HL-60/S4 treated with phorbol 12-myristate 13-acetate at 8.2 ng/mL for 4 days and 3 days (cell line): ENCODE results near the gene PWWP2A.
"Not testable (repeated sequence)": the region's sequence is repeated elsewhere in the genome, so short reads cannot be mapped to it uniquely, and the experiment has no call there.

Experiments used
- in situ Hi-C: fragments of 300-500 bp; cut with MboI; formaldehyde crosslinking; loops from 2 replicates; pipeline ENCODE4 v1.15.0; 2022; ENCODE audit warnings: low sequenced_read_pairs

PWWP2A gene, protein sequence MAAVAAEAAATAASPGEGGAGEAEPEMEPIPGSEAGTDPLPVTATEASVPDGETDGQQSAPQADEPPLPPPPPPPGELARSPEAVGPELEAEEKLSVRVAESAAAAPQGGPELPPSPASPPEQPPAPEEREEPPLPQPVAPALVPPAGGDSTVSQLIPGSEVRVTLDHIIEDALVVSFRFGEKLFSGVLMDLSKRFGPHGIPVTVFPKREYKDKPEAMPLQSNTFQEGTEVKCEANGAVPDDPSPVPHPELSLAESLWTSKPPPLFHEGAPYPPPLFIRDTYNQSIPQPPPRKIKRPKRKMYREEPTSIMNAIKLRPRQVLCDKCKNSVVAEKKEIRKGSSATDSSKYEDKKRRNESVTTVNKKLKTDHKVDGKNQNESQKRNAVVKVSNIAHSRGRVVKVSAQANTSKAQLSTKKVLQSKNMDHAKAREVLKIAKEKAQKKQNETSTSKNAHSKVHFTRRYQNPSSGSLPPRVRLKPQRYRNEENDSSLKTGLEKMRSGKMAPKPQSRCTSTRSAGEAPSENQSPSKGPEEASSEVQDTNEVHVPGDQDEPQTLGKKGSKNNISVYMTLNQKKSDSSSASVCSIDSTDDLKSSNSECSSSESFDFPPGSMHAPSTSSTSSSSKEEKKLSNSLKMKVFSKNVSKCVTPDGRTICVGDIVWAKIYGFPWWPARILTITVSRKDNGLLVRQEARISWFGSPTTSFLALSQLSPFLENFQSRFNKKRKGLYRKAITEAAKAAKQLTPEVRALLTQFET

DNA sequence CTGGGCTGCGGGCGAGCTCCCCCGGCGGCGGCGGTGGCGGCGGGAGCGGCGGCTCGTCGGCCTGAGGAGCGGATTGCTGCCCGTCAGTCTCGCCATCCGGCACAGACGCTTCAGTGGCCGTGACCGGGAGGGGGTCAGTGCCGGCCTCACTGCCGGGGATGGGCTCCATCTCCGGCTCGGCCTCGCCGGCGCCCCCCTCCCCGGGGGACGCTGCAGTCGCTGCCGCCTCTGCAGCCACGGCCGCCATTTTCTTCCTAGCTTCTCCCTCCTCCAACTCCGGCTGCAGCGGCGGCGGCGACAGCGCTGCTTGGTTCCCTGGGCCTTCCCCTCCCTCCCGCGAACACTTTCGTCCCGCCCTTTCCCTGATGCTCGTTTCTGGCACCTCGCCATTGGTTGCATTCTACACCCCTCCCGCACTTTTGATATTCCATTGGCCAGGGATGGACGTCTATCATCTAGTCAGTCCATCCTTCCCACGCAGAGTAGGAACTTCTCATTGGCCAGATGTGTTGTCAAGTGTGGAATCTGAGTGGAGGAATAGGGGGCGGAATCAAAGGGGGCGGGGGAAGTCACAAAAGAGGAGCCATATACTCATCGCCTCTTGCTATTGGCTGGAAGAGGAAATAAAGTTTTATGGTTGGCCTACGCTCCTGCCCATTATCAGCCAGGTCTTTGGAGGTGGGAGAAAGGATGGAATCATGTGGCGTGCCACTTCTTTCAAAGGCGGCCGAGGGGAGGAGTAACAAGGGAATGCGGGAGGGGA lies at the start of gene PWWP2A:
Gene PWWP2A, minus strand, starts transcription at position 309 of the 763 bp plus-strand sequence. Its CDS starts 62 bp downstream, at position 247.
- in situ Hi-C loops = no loop called here

DNA sequence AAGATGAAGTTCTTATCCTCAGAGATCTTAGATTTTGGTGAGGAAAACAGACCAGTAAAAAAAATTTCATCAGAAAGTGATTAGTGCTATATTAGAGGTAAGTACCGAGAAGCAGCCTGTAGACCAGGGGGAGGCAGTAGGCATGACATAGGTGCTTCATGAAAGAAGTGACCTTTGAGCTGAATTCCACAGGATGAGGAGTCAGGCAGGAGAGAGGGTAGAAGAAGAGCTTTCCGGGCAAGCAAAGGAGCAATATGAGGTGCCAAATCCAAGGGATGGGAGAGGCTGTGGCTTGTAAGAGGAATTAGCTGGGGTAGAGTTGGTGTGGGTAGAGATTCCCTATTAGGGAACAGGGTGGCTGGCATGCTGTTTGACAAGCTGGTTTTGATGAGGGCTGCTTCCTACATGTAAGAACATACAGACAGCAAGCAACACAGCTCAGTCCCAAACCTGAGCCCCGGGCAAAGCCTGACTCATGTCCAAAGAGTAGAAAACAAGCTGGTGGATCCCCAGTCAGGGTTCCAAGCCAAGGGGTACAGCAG lies 48.4 kb upstream of the PWWP2A start:
- in situ Hi-C loops = no loop called here

DNA sequence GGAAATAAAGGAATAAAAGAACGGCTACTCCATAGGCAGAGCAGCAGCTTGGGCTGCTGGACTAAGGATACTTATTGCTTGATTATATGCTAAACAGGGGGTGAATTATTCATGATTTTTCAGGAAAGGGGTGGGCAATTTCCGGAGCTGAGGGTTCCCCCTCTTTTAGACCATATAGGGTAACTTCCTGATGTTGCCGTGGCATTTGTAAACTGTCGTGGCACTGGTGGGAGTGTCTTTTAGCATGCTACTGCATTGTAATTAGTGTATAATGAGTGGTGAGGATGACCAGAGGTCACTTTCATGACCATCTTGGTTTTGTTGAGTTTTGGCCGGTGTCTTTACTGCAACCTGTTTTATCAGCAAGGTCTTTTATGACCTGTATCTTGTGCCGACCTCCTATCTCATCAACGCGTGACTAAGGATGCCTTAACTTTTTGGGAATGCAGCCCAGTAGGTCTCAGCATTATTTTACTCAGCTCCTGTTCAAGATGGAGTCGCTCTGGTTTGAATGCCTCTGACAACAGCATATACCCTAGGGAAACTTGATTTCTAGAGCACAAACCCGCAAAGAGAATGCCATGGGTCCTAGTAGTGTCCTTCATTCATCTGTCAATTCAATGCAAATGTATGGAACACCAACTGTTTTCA lies 47.8 kb upstream of the PWWP2A start:
- in situ Hi-C loops = no loop called here

DNA sequence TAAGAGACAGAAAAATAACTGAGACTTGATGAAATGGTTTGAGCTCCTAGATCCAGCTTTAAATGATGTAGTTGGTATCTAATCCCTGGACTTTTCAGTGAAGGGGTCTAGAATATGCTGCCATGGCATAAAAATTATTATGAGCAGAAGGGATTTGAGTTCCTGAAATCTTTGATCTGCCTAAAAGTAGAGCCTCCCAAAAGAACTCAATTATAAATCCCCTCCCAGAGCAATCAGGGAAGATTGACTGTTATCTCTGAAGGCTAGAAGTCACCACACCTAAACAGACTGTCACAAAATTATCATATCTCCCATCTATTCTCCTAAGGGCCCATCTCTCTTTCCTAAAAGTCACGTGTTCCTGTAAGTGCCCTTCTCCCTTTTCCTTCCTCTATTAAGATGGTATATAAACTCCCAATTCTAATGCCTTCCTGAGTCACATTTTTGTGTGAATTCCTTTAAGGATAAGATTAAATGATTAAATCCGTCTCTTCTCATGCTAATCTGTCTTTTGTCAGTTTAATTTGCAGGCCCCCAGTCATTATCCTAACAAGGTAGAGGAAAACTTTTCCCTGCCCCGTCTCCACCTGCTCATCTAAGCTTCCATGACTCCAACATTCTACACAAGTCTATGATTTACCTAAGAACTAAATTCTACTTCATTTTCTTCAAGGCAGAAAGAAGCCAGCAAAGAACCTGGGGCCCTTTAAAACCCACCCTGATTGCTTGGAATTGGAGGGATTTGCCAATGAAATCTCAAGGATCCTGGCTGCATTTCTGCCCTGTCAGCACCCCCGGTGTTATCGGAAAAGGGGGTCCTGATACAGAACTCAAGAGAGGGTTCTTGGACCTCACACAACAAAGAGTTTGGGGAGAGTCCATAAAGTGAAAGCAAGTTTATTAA lies 47.1 kb upstream of the PWWP2A start:
- in situ Hi-C loops = no loop called here

DNA sequence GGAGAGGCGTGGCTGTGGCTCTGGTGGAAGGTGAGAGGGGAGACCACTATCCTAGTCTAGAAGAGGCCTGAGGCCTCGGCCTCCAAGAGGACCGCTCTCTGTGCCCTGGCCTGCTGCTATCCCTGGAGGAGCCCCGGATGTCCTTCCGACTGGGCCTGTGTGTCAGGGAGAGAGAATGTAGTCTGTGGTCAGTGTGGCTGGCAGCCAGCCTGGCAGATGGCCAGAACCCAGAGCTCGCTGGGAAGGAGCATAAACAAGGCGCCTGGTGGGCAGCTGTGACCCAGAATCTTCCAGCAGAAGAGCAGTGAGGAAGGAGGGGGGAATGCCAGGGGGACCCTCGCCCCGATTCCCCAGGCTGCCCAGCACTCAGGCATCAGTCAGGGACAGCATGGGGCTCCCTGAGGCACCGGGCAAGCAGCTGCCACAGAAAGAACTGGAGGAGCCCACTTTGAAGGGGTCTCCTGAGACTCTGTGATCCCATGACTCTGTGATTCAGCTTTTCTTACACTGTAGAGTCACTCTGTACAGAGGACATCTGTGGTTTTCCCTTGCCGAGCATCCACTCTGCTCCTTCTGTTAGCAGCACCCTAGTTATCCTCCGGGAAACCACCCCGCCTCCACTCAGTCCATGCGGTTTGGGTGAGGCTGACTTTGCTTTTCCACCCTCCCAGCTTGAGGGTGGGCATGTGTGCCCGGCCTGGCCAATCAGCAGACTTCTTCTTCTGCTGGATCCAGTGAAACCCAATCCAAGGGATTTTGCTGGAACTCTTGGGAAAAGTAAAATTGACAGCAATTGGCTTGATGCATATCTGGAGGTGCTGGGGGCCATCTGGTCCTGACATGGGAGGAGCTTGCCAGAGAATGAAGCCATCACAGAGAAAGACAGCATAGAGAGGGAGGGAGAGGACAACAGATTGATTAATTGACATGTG lies 46.2 kb upstream of the PWWP2A start:
- in situ Hi-C loops = no loop called here

DNA sequence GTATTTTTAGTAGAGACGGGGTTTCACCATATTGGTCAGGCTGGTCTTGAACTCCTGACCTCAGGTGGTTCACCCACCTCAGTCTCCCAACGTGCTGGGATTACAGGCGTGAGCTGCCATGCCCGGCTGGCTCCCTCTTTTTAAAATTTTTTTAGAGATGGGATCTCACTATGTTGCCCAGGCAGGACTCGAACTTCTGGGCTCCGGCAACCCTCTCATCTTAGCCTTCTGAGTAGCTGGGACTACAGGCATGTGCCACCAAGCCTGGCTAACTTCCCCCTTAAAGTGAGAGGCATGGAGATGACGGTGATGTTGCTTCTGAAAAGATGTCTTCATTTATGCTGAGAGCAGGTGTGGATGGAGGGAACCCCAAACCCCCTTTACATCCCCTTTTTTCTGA lies 43.7 kb upstream of the PWWP2A start:
- in situ Hi-C loops = no loop called here

DNA sequence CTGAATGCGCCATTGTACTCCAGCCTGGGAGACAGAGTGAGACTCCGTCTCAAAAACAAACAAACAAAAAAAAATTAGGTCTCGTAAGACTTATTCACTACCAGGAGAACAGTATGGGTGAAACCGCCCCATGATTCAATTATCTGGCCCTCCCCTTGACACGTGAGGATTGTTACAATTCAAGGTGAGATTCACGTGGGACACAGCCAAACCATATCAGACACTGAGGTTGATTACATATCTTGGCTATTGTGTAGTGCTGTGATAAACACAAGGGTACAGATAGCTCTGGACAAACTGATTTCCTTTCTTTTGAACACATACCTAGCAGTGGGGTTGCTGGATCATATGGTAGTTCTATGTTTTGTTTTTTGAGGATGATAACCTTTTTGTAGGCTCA lies 42.4 kb upstream of the PWWP2A start:
- in situ Hi-C loops = no loop called here

DNA sequence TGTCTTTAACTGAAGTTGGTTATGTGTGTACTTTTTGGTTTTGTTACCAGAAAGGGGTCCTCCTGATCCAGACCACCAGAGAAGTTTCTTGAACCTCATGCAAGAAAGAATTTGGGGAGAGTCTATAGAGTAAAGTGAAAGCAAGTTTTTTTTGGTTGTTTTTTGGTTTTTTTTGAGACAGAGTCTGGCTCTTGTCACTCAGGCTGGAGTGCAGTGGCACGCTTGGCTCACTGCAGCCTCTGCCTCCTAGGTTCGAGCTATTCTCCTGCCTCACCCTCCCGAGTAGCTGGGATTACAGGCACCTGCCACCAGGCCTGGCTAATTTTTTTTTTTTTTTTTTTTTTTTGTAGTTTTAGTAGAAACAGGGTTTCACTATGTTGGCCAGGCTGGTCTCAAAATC lies 41.6 kb upstream of the PWWP2A start:
- in situ Hi-C loops = not testable (repeated sequence)

DNA sequence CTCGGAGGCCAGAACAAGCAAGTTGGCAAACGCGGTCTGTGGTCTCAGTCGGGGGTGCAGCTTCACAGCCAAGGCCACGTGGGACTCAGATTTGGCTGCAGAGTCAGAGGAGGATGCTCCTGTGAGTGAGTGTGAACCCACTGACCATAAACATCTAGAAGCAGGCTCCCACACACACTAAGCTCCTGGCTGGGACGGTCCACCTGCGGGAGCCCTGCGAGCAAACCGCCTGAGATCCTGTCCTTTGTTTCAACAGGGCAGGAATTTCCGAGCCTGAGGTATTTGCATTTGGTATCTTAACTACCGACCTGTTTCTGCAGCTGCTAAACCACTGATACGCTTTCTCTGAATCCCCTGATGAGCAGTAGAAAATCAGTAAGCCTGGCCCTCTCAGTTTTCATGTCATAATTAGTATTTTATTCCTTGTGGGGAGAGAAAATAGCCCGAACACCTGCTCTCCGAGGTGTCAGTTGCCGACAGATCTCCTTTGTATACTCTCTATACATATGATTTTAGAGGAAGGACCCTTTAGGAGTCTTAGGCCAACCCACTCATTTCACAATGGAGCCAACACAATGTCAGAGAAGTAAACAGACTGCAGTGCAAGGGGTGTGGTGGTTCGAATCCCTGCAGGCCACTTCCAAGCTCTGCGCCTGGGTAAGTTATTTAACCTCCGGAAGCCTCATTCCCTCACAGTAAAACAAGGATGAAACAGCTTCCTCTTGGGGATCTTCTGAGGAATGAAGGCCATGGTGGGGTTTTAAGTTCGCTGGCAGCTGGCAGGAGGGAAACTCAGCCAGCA lies 40.9 kb upstream of the PWWP2A start:
- in situ Hi-C loops = no loop called here

DNA sequence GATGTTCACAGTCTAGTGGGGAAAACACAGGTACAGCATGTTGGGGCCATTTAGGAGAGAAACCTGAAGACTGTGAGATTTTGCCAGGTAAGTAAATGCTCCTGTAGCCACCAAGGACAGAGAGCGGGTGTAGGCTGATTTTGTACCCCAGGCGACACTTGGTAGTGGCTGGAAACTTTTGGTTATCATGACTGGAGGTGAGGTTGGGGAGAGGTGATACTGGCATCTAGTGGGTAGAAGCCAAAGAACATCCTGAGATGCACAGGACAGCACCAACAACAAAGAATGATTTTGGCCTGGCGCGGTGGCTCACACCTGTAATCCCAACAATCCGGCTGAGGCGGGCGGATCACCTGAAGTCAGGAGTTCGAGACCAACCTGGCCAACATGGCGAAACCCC lies 38.8 kb upstream of the PWWP2A start:
- in situ Hi-C loops = no loop called here

DNA sequence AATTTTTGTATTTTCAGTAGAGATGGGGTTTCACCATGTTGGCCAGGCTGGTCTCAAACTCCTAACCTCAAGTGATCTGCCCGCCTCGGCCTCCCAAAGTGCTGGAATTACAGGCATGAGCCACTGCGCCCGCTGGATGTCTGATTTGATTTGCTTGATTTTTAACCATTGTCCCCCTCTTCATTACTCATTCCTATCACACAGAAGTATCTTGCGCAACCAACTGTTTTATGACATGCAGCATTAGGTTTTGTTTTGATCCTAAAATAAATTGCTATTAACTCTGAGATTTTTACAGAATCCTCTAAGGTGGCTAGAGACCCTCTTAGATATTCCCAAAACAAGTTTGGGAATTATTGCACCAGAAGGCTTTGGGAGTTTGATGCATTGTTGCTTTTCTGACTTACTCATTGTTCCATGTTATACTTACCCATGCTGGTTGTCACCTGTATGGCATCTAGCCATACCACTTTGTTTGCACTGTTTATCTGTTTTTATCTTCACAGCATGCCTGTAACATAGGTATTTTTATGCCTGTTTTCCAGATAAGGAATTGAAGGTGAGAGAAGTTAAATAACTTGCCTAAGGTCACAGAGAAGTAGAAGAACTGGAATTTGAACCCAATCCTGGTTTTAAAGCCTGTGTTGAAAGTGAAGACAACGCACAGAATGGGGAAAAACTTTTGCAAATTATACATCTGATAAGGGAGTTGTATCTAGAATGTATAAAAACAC lies 35.9 kb upstream of the PWWP2A start:
- in situ Hi-C loops = no loop called here

DNA sequence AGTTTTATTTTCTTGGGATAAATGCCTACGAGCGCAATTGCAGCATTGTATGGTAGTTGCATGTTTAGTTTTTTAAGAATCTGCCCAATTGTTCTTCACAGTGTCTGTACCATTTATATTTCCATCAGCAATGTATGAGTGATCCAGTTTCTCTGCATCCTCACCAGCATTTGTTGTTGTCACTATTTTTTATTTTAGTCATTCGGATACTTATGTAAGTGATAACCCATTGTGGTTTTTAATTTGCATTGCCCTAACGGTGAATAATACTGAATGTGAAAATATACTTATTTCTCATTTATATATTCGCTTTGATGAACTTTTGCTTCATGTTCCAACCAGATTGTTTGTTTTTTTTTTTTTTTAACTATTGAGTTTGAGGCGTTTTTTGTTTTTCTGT lies 33.7 kb upstream of the PWWP2A start:
- in situ Hi-C loops = no loop called here

DNA sequence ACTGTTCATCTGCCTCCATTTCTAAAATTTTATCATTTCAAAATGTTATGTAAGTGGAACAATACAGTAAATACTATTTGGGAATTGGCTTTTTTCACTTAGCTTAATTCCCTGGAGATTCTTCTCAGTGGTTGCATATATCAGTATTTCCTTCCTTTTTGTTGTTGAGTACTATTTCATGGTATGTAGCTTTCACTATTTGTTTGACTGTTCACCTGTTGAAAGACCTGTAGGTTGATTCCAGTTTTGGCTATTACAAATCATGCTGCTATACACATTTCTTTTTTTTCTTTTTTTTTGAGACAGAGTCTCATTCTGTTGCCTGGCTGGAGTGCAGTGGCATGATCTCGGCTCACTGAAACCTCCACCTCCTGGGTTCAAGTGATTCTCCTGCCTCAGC lies 33.0 kb upstream of the PWWP2A start:
- in situ Hi-C loops = no loop called here

DNA sequence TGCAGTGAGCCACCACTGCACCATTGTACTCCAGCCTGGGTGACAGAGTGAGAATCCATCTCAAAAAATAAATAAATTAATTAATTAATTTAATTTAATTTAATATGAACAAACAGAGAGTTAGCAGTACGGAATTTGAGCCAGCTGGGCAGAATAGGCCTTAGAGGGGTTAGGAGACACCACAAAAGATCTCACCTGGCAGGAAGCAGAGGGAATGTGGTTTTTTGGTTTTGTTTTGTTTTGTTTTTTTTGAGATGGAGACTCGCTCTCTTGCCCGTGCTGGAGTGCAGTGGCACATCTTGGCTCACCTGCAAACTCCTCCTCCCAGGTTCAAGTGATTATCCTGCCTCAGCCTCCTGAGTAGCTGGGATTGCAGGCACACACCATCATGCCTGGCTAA lies 31.8 kb upstream of the PWWP2A start:
- in situ Hi-C loops = no loop called here

DNA sequence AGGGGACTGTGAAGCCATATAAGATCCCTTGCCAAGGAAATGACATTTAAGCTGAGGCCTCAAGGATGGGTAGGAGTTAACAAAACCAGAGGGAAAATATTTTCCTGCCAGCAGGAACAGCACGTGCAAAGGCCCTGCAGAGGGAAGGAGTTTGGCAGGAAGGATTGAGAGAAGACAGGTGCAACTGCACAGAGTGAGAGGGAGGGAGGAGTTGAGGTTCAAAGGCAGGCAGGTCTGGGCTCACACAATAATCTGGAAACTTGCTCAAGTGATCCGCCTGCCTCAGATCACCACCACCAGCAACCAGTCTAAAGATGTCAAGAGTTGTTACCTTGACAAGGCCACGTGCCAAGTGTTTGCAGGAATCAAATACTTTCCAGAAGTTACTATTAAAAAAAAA lies 31.1 kb upstream of the PWWP2A start:
- in situ Hi-C loops = no loop called here

DNA sequence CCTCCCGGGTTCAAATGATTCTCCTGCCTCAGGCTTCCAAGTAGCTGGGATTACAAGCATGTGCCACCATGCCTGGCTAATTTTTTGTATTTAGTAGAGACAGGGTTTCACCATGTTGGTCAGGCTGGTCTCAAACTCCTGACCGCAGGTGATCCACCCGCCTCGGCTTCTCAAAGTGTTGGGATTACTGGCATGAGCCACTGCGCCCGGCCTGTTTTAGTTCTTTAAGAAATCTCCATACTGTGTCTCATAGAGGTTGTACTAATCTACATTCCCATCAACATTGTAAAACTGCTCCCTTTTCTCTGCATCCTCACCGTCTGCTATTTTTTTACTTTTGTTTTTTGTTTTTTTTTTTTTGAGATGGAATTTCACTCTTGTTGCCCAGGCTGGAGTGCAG lies 25.2 kb upstream of the PWWP2A start:
- in situ Hi-C loops = not testable (repeated sequence)

DNA sequence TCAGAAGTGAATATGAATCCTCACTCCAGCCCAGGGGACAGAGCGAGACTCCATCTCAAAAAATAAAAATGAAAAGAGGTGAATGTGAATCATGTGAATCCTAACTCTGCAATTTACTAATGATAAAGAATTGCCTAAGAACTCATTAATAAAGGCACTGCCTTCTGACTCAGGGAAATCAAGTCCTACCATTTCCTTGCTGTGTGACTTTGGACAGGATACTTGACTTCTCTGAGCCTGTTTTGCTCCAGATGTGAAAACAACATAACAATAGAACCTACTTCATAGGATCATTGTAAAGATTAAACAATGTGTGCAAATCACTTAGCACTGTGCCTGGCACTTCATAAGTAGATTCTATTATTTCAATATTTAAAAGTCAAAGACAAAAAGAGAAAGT lies 15.1 kb upstream of the PWWP2A start:
- in situ Hi-C loops = no loop called here
